ENCODE data around the gene TGFBR3L. TPM values are rescaled to one million over a fixed set of nuclear protein-coding genes. Genes with fewer than 3 reads are reported as not detected.

Gene TGFBR3L
- total RNA-seq, 3 donors from 2014 or later (not counting 1 experiment from before 2014, with no cell fraction given), result 3.5 to 4.6 (median 4.4) TPM

- Histone ChIP-seq H3K9me3 (ENCODE audit: control insufficient read depth, insufficient read depth, low read length) (no peaks in the 10 kb centered on the region), H3K27ac (ENCODE audit: low read length) (no peak overlapping the region), H3K4me3 (ENCODE audit: low read length) (no peak overlapping the region), H3K4me1 (ENCODE audit: control insufficient read depth, insufficient read depth, low read length) (peaks cover 10% of the 10 kb centered on the region), H3K27me3 (ENCODE audit: control insufficient read depth, insufficient read depth, low read length) (no peaks in the 10 kb centered on the region), H3K36me3 (ENCODE audit: control insufficient read depth, insufficient read depth, low read length) (peaks cover 53% of the 10 kb centered on the region)
- no peak for TF ChIP-seq CTCF (IDR thresholded peaks at IDR 0.05)
- Mint-ChIP-seq H3K4me3 (no peak overlapping the region), H3K27ac (peak overlapping the region in 1 of 2 donors; percentile 80), H3K9me3 (no peaks in the 10 kb centered on the region), H3K36me3 (no peaks in the 10 kb centered on the region), H3K4me1 (peaks cover 0 to 11% of the 10 kb centered on the region in 2 donors), H3K27me3 (ENCODE audit: low read depth in 2 of 2) (no peaks in the 10 kb centered on the region)
- intact Hi-C loops (cut with micrococcal nuclease), result no loop called here
- ATAC-seq, result no peak
- 96% methylated on average over 36 of the region's 36 CpGs for WGBS (ENCODE audit: insufficient coverage)
- DNase-seq, result no peak
These were observed 16.8 kb downstream of the TGFBR3L start for GRCh38 chr19:7931221-7932061.

GRCh38 chr19:7932276-7932929 is 17.8 kb downstream of the TGFBR3L start:
- peaks cover 0 to 8% of the 10 kb centered on the region in 2 donors for H3K4me1 Mint-ChIP-seq
- 97% methylated on average over 31 of the region's 32 CpGs for WGBS (ENCODE audit: insufficient coverage)
- H3K27me3 ChIP-seq (ENCODE audit: control insufficient read depth, insufficient read depth, low read length), result no peaks in the 10 kb centered on the region
- DNase-seq (no peak), ATAC-seq (no peak)
- H3K36me3 ChIP-seq (ENCODE audit: control insufficient read depth, insufficient read depth, low read length), result peaks cover 59% of the 10 kb centered on the region
- H3K27ac ChIP-seq (ENCODE audit: low read length), result no peak overlapping the region
- H3K27ac Mint-ChIP-seq, result no peak overlapping the region
- H3K4me3 ChIP-seq (ENCODE audit: low read length), result no peak overlapping the region
- H3K36me3 Mint-ChIP-seq, result no peaks in the 10 kb centered on the region
- no peak overlapping the region for H3K4me3 Mint-ChIP-seq
- no peak for TF ChIP-seq CTCF (IDR thresholded peaks at IDR 0.05)
- no peaks in the 10 kb centered on the region for H3K9me3 ChIP-seq (ENCODE audit: control insufficient read depth, insufficient read depth, low read length)
- no peaks in the 10 kb centered on the region for H3K9me3 Mint-ChIP-seq
- no peaks in the 10 kb centered on the region for H3K27me3 Mint-ChIP-seq (ENCODE audit: low read depth in 2 of 2)
- intact Hi-C loops (cut with micrococcal nuclease), result no loop called here
- peaks cover 9% of the 10 kb centered on the region for H3K4me1 ChIP-seq (ENCODE audit: control insufficient read depth, insufficient read depth, low read length)

GRCh38 chr19:7932930-7933300 is 18.3 kb downstream of the TGFBR3L start:
- no peaks in the 10 kb centered on the region for H3K9me3 Mint-ChIP-seq
- Histone ChIP-seq H3K27ac (ENCODE audit: low read length) (no peak overlapping the region), H3K4me3 (ENCODE audit: low read length) (no peak overlapping the region), H3K9me3 (ENCODE audit: control insufficient read depth, insufficient read depth, low read length) (no peaks in the 10 kb centered on the region), H3K27me3 (ENCODE audit: control insufficient read depth, insufficient read depth, low read length) (no peaks in the 10 kb centered on the region), H3K4me1 (ENCODE audit: control insufficient read depth, insufficient read depth, low read length) (peaks cover 9% of the 10 kb centered on the region), H3K36me3 (ENCODE audit: control insufficient read depth, insufficient read depth, low read length) (peaks cover 62% of the 10 kb centered on the region)
- intact Hi-C loops (cut with micrococcal nuclease), result no loop called here
- H3K36me3 Mint-ChIP-seq, result no peaks in the 10 kb centered on the region
- peaks cover 0 to 8% of the 10 kb centered on the region in 2 donors for H3K4me1 Mint-ChIP-seq
- no peak for TF ChIP-seq CTCF (IDR thresholded peaks at IDR 0.05)
- H3K4me3 Mint-ChIP-seq, result no peak overlapping the region
- H3K27me3 Mint-ChIP-seq (ENCODE audit: low read depth in 2 of 2), result no peaks in the 10 kb centered on the region
- WGBS (ENCODE audit: insufficient coverage), result 93% methylated on average over 10 of the region's 10 CpGs
- no peak for ATAC-seq
- DNase-seq, result no peak
- no peak overlapping the region for H3K27ac Mint-ChIP-seq
